Upper lobe of left lung (tissue), 4 donors: Measurements from ENCODE around the gene TK2.

Experiments used
- POLR2A ChIP-seq, 4 donors: fragments of 450-650 bp; IDR thresholded peaks; one replicate each; pipeline ENCODE4 v1.5.1; 2016 to 2017; ENCODE audit warnings: antibody characterized with exemption in 4 of 4, mild to moderate bottlenecking in 2 of 4
- TF ChIP-seq, protein P1 (sequence below), 6 experiments: fragments of 450-650 bp in 4 of 6; fragments of 200-600 bp in 2 of 6; sonication (generic) in 2 of 6; IDR thresholded peaks; one replicate each; pipeline ENCODE4 v1.5.1; 2016 to 2019; ENCODE audit warnings: antibody characterized with exemption in 6 of 6

DNA sequence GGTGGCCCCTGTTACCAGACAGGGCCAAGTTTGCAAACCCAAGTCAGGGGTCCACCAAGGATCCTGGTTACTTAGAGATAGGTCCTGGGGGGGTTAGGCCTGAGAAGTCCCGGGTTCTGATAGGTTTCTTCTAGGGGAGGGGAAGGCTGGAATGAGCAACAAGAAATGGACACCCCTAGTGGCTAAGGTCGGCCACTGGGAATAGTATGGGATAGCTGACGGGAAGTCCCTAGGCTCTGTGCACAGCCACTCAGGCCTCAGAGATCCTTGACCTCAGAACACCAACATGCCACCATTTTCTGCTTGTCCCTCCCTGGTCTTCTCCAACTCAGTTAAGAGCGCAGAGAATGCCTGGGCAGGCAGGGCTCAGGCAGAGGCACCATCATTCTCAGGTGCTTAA is 13.4 kb downstream of the TK2 start:
- TF ChIP-seq, protein P1, sequence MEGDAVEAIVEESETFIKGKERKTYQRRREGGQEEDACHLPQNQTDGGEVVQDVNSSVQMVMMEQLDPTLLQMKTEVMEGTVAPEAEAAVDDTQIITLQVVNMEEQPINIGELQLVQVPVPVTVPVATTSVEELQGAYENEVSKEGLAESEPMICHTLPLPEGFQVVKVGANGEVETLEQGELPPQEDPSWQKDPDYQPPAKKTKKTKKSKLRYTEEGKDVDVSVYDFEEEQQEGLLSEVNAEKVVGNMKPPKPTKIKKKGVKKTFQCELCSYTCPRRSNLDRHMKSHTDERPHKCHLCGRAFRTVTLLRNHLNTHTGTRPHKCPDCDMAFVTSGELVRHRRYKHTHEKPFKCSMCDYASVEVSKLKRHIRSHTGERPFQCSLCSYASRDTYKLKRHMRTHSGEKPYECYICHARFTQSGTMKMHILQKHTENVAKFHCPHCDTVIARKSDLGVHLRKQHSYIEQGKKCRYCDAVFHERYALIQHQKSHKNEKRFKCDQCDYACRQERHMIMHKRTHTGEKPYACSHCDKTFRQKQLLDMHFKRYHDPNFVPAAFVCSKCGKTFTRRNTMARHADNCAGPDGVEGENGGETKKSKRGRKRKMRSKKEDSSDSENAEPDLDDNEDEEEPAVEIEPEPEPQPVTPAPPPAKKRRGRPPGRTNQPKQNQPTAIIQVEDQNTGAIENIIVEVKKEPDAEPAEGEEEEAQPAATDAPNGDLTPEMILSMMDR (IDR thresholded peaks at IDR 0.05), result no peak
- TF ChIP-seq POLR2A (IDR thresholded peaks at IDR 0.05), result no peak
